Measurements from ENCODE around the gene SLC6A6. TPM values are rescaled to one million over a fixed set of nuclear protein-coding genes. Genes with fewer than 3 reads are reported as not detected.

The SLC6A6 gene
- polyA plus RNA-seq, 3 donors = 1.5 to 11.7 (median 3.8) TPM

- no peak overlapping the region for H3K27ac ChIP-seq (ENCODE audit: low read depth, low read length)
- 66 to 82% (median 67%) methylated on average over 6 of the region's 6 CpGs for WGBS, 3 donors
Observed at GRCh38 chr3:14410503-14411165, 8.2 kb downstream of the SLC6A6 start.

DNA sequence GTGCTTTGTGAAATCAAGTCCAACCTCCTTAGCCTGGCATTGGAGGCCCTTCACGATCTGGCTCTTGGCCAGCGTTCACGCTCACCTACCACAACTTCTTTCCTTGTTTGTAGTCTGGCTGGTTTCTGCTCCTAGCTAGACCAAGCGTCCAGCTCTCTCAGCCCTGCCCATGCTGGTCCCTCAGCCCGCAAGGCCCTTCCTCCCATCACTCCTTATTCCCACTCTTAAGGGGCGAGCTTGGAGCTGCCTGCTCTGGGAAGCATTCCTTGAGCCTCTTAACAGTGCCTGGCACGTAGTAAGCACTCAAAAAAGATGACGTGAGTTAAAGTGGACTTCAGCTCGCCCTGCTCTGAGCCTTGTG is 8.7 kb downstream of the SLC6A6 start:
- H3K27ac ChIP-seq (ENCODE audit: low read depth, low read length) = peak overlapping the region; percentile 45
- WGBS, 3 donors = 77 to 83% (median 82%) methylated on average over 9 of the region's 9 CpGs

DNA sequence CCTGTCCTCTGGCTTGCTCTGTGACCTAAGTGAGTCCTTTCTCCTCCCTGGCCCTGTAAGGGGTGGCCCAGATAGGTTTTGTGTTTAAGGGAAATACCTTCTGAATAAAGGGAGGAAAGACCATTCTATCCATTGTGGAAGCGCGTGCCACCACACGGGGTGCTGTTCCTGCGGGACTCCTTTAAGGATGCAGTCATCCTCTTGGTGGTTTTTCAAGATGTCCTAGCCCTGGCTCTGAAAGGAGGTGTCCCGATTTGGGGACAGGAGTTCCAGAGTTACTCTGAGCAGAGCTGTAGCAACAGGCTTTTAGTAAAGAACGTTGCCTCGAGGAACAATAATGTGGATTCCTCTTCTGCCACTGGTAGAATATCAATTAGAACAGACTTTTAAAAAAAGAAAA is 9.6 kb downstream of the SLC6A6 start:
- H3K27ac ChIP-seq (ENCODE audit: low read depth, low read length) = no peak overlapping the region
- 87 to 95% (median 92%) methylated on average over 7 of the region's 7 CpGs for WGBS, 3 donors

GRCh38 chr3:14412831-14413380 is 10.5 kb downstream of the SLC6A6 start:
- WGBS, 3 donors = 62 to 79% (median 69%) methylated on average over 13 of the region's 13 CpGs
- no peak overlapping the region for H3K27ac ChIP-seq (ENCODE audit: low read depth, low read length)

DNA sequence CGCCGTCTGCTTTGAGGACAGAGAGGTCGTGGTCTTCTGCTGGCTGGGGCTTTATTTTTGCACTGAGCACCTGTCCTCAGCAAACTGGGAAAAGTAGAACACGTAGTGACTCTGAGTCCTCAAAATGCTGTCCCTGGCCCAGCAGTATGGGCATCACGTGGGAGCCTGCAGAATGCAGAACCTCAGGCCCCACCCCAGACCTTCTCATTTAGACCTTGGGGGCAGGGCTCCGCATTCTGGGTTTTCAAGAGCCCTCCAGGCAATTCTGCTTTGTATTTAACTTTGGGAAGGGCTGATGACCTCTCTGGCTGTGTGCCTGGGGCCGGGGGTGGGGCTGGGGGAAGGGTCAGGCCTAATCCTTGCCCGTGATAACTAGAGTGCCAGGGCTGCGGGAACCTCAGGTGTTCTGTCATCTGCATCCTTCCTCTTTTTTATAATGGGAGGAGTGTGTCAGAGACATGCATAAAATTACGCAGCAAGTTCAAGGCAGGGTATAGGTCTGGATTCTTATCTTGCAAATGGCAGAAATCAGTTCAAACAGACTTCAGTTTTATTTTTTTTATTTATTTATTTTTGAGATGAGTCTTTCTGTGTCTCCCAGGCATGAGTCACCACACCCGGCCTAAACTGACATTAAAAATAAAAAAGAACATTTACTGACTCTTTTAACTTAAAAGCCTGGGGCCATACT is 11.1 kb downstream of the SLC6A6 start:
- no peak overlapping the region for H3K27ac ChIP-seq (ENCODE audit: low read depth, low read length)
- 56 to 72% (median 58%) methylated on average over 11 of the region's 11 CpGs for WGBS, 3 donors

DNA sequence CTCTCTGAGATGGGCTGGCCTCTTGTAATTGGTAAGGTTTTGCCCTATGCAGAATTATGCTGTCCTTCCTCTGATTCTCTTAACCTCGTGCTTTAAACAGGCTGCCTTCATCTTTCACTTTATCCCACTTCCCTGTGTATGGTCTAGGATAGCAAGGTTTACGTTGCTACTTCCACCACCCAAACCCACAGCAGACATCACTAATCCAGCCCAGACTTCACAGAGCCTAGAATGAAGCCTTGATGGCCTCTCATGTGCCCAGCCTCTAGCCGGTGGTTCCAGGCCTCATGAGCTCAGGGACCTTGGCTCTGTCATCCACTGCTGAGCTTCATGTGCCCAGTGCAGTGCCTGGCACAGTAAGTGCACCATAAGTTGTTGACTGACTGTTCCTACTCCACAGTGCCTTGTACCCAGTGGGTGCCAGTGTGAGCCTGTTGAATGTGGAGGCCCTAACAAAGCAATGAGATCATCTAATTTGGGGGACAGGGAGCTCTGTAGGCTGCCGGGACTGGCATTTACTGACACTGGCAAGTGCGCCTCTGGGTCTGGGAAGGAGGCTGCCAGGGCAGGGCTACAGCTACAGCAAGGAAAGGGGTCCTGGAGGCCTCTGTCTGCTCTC is 12.5 kb downstream of the SLC6A6 start:
- WGBS, 3 donors = 83 to 93% (median 89%) methylated on average over 5 of the region's 5 CpGs
- no peak overlapping the region for H3K27ac ChIP-seq (ENCODE audit: low read depth, low read length)

DNA sequence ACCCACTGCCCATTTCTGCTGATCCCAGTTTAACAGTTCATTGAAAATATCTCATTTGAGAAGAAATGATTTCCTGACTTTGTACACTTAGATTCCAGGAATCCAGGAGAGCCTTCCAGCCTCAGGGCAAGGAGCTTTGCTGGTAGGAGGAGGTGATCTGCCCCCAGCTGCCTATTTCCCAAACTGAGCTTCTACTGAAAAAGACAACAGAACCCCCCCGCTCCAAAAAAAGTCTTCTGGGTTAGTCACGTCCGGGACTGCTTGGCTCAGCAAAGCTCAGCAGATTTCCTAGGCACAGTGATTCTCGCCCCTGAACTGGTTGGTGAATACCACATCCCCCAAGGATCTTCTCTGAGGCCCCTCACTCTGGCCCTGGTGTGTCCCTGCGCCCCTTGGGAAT is 13.1 kb downstream of the SLC6A6 start:
- no peak overlapping the region for H3K27ac ChIP-seq (ENCODE audit: low read depth, low read length)
- 73 to 90% (median 84%) methylated on average over 5 of the region's 5 CpGs for WGBS, 3 donors

- no peak overlapping the region for H3K27ac ChIP-seq (ENCODE audit: low read depth, low read length)
- WGBS, 3 donors = 66 to 86% (median 85%) methylated on average over 6 of the region's 6 CpGs
Observed at GRCh38 chr3:14416453-14416852, 14.0 kb downstream of the SLC6A6 start.

- 64 to 76% (median 74%) methylated on average over 17 of the region's 17 CpGs for WGBS, 3 donors
- no peak overlapping the region for H3K27ac ChIP-seq (ENCODE audit: low read depth, low read length)
Observed at GRCh38 chr3:14418296-14419250, 16.2 kb downstream of the SLC6A6 start.

DNA sequence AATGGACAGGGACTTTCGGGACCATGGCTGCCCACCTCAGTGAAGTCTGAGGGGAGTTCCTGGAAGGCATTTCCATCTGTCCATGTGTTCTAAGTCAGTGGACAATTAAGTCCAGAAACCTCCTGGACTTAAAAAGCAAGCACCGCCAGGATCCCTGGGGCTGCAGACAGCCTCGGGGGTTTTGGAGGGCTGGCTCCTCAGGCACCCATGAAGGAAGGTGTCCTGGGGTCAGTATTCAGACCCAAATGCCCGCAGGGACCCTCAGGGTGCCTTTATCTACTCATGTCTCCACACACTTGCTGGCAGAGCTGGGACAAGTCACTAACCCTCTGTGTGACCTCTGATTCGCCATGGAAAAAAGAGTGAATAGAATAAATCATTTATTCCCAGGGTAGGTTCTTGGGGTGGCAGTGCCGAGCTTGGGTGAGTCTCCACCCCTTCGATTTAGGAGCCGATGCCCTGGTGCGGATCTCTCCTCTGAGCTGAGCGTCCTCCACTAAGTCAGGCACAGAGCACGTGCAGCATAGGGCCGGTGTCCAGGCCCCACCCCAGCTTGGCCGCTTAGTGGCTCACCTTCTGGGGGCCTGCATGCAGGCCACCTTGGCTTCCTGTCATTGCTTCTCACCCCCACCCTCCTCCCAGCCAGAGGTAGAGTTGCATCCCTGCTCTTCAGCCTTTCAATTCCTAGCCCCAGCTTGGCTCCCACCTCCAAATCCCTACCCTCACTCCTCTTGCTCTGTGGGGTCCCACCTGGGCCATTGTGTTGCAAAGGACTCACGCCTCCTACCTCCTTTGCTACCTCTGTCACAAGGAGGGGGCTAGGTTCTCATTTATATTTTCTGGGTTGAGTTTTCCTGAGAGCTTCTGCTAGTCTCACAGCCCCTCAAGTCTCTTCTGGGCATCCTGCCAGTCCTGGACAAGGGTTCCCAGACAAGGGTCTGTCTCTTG is 19.9 kb downstream of the SLC6A6 start:
- no peak overlapping the region for H3K27ac ChIP-seq (ENCODE audit: low read depth, low read length)
- WGBS, 3 donors = 88 to 95% (median 94%) methylated on average over 14 of the region's 14 CpGs

DNA sequence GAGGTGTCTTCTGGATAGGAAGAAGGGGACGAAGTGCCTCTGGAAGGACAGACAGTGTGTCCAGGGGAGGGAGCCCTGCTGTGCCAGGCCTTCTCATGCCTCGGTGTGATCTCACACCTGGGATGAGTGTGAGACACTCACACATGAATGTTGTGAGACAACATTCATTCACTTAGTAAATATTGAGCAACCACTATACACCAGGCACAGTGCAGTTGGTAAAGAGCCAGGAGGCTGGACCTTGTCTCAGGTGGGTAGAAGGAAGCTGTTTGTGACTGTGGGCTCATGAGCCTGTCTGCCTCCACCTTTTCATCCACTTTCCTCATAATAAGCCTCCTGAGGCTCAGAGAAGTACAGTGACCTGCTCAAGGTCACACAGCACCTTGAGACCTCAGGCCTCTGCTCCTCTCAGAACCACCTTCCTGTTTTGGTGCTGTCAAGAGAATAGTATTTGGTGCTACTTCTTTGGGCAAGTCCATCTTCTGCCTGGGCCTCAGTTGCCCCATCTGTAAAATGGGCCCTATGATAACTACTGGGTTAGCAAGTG is 20.9 kb downstream of the SLC6A6 start:
- H3K27ac ChIP-seq (ENCODE audit: low read depth, low read length) = no peak overlapping the region
- 74 to 81% (median 77%) methylated on average over 2 of the region's 2 CpGs for WGBS, 3 donors

DNA sequence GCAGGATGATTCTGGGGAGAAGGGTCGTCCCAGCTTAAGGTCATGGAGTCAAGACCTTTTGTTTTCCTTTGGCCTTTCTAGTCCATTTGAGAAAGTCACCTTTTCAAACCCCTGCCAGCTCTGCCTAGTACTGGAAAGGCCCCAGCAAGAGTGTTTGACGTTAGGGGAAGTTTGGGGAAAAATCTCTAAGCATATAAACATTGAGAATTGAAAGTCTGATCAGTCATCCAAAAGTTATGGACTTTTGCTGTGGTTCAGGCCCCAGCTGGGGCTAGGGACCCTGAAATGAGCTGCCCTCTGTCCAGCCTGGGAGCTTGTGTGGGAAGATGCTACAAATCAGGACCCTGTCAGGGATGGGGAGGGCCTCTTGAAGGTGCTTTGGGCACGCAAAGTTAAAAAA is 21.6 kb downstream of the SLC6A6 start:
- no peak overlapping the region for H3K27ac ChIP-seq (ENCODE audit: low read depth, low read length)
- 50 to 76% (median 52%) methylated on average over 3 of the region's 3 CpGs for WGBS, 3 donors

- H3K27ac ChIP-seq (ENCODE audit: low read depth, low read length) = no peak overlapping the region
- 58 to 70% (median 63%) methylated on average over 23 of the region's 23 CpGs for WGBS, 3 donors
Observed at GRCh38 chr3:14424711-14425580, 22.5 kb downstream of the SLC6A6 start.

DNA sequence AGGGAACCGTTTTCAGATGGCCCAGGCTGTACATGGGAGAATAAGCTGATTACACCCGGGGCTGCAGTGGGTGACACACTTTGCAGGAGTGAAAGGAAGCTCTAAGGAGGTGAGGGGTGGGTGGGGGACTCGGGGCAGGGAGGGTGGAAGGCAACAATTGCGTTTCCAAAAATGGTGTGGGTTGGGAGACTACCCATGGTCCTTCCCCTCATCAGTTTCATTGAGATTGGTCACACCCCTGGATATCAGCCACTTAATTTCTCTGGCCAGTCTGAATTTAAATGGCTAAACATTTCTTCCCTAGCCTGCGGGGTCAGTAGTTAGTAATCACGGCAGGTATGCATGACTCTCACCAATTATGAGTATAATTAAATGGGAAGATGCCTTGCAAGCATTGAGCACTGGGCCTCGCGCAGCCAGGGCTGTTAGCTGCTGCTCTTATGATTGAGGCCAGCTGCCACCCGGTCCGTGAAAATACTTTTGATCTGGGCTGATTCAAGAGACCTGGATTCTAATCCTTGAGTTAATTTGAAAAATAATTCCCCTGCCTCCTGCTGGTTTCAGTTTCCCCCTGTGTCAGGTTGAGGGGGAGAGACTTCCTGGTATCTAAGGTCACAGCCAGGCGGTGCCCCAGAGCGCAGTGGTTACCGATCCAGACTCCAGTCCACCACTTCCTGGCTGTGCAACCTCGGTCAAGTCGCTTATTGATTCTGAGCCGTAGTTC is 23.3 kb downstream of the SLC6A6 start:
- 52 to 75% (median 53%) methylated on average over 16 of the region's 16 CpGs for WGBS, 3 donors

GRCh38 chr3:14426305-14426620 is 23.9 kb downstream of the SLC6A6 start:
- H3K27ac ChIP-seq (ENCODE audit: low read depth, low read length) = no peak overlapping the region
- WGBS, 3 donors = 74 to 88% (median 82%) methylated on average over 5 of the region's 5 CpGs

More for the DNA sequence above, 23.3 kb downstream of the SLC6A6 start:
- H3K27ac ChIP-seq (ENCODE audit: low read depth, low read length) = no peak overlapping the region
